HEK293 (cell line): ENCODE measurements around the gene THY1.

Experiments used
- CTCF ChIA-PET: fragments of 350-600 bp; formaldehyde crosslinking; extraction: SDS; loops from one replicate; lab custom pipeline; 2021; ENCODE audit warnings: antibody characterized with exemption; lab: Yijun Ruan, JAX
- POLR2A ChIA-PET: fragments of 300-600 bp; formaldehyde crosslinking; extraction: SDS; loops from one replicate; lab custom pipeline; 2020; ENCODE audit warnings: antibody characterized with exemption, inconsistent platforms; lab: Yijun Ruan, JAX
- H3K27ac ChIP-seq: fragments of 200-500 bp; sonication (Bioruptor generic); 2 replicates; pipeline ENCODE4 v1.5.1; 2014; ENCODE audit warnings: low read depth, low read length, control low read depth, inconsistent platforms; ENCODE audit errors: extremely low read depth
- H3K36me3 ChIP-seq, 2 experiments: fragments of 200-500 bp in 1 of 2; sonication (Bioruptor generic) in 1 of 2; 1 replicate in 1 of 2; 2 replicates in 1 of 2; pipeline ENCODE4 v1.5.1; 2014 to 2017; ENCODE audit warnings: inconsistent platforms in 2 of 2, low read length in 2 of 2; ENCODE audit not compliant: control insufficient read depth in 2 of 2, insufficient read depth in 1 of 2
- H3K4me1 ChIP-seq: fragments of 200-500 bp; sonication (Bioruptor generic); 2 replicates; pipeline ENCODE4 v1.5.1; 2014; ENCODE audit warnings: mild to moderate bottlenecking, low read length, inconsistent platforms; ENCODE audit not compliant: control insufficient read depth, insufficient read depth
- H3K4me3 ChIP-seq: 2 replicates; pipeline ENCODE4 v1.5.1; 2011; ENCODE audit warnings: low read depth, mild to moderate bottlenecking, control low read depth, low read length, moderate library complexity
- H3K9me3 ChIP-seq: fragments of 200-500 bp; sonication (Bioruptor generic); 2 replicates; pipeline ENCODE4 v1.5.1; 2014; ENCODE audit warnings: low read depth, low read length, inconsistent platforms; ENCODE audit not compliant: control insufficient read depth, insufficient read depth
- KLF10 ChIP-seq: fragments of 450-650 bp; IDR thresholded peaks from 2 replicates; pipeline ENCODE4 v1.5.1; 2018; ENCODE audit warnings: missing biosample characterization, mild to moderate bottlenecking, missing genetic modification characterization
- ZBTB20 ChIP-seq: fragments of 450-650 bp; formaldehyde crosslinking; IDR thresholded peaks from 2 replicates; pipeline ENCODE4 v1.5.1; 2016; ENCODE audit warnings: missing biosample characterization, missing genetic modification characterization
- ZBTB8A ChIP-seq: fragments of 450-650 bp; formaldehyde crosslinking; IDR thresholded peaks from 2 replicates; pipeline ENCODE4 v1.5.1; 2016; ENCODE audit warnings: missing biosample characterization, missing genetic modification characterization
- ZNF354C ChIP-seq: fragments of 450-650 bp; formaldehyde crosslinking; IDR thresholded peaks from 2 replicates; pipeline ENCODE4 v1.5.1; 2016; ENCODE audit warnings: missing biosample characterization, missing genetic modification characterization, low read depth, borderline replicate concordance
- ZNF391 ChIP-seq: fragments of 450-650 bp; formaldehyde crosslinking; IDR thresholded peaks from 2 replicates; pipeline ENCODE4 v1.5.1; 2016; ENCODE audit warnings: low read depth, missing biosample characterization, missing genetic modification characterization, borderline replicate concordance
- ZNF473 ChIP-seq: fragments of 450-650 bp; formaldehyde crosslinking; IDR thresholded peaks from 2 replicates; pipeline ENCODE4 v1.5.1; 2017; ENCODE audit warnings: missing biosample characterization, missing genetic modification characterization
- ZNF544 ChIP-seq: fragments of 450-650 bp; formaldehyde crosslinking; IDR thresholded peaks from 2 replicates; pipeline ENCODE4 v1.5.0; 2017; ENCODE audit warnings: missing biosample characterization, missing genetic modification characterization
- ZNF585B ChIP-seq: fragments of 450-650 bp; formaldehyde crosslinking; IDR thresholded peaks from 2 replicates; pipeline ENCODE4 v1.5.1; 2016; ENCODE audit warnings: missing biosample characterization, missing genetic modification characterization
- ZNF610 ChIP-seq: fragments of 450-650 bp; formaldehyde crosslinking; IDR thresholded peaks from 2 replicates; pipeline ENCODE4 v1.5.1; 2016; ENCODE audit warnings: missing biosample characterization, missing genetic modification characterization, borderline replicate concordance
- ZNF626 ChIP-seq: fragments of 450-650 bp; sonication (Bioruptor Pico); formaldehyde crosslinking; IDR thresholded peaks from 2 replicates; pipeline ENCODE4 v1.5.1; 2018; ENCODE audit warnings: missing biosample characterization, missing genetic modification characterization, inconsistent platforms
- ZNF654 ChIP-seq: fragments of 450-650 bp; formaldehyde crosslinking; IDR thresholded peaks from 2 replicates; pipeline ENCODE4 v1.5.1; 2016; ENCODE audit warnings: low read depth, missing biosample characterization, missing genetic modification characterization
- ZNF660 ChIP-seq: fragments of 450-650 bp; IDR thresholded peaks from 2 replicates; pipeline ENCODE4 v1.5.1; 2018; ENCODE audit warnings: missing biosample characterization, mild to moderate bottlenecking, missing genetic modification characterization
- ZNF791 ChIP-seq: fragments of 450-650 bp; formaldehyde crosslinking; IDR thresholded peaks from 2 replicates; pipeline ENCODE4 v1.5.1; 2016; ENCODE audit warnings: missing biosample characterization, missing genetic modification characterization
- ZSCAN16 ChIP-seq: fragments of 450-650 bp; formaldehyde crosslinking; IDR thresholded peaks from 2 replicates; pipeline ENCODE4 v1.5.1; 2016; ENCODE audit warnings: missing biosample characterization, missing genetic modification characterization
- TF ChIP-seq, protein P1 (sequence below): fragments of 450-650 bp; formaldehyde crosslinking; IDR thresholded peaks from 2 replicates; pipeline ENCODE4 v1.5.1; 2016; ENCODE audit warnings: missing biosample characterization, missing genetic modification characterization
- TF ChIP-seq, protein P2 (sequence below): fragments of 450-650 bp; formaldehyde crosslinking; IDR thresholded peaks from 2 replicates; pipeline ENCODE4 v1.5.1; 2016; ENCODE audit warnings: missing biosample characterization, missing genetic modification characterization
- TF ChIP-seq, protein P3 (sequence below): fragments of 450-650 bp; IDR thresholded peaks from 2 replicates; pipeline ENCODE4 v1.5.1; 2018; ENCODE audit warnings: missing biosample characterization, missing genetic modification characterization
- TF ChIP-seq, protein P4 (sequence below): fragments of 450-650 bp; formaldehyde crosslinking; IDR thresholded peaks from 2 replicates; pipeline ENCODE4 v1.5.1; 2016; ENCODE audit warnings: missing biosample characterization, missing genetic modification characterization, low read depth
- TF ChIP-seq, protein P5 (sequence below): fragments of 450-650 bp; formaldehyde crosslinking; IDR thresholded peaks from 2 replicates; pipeline ENCODE4 v1.5.1; 2016; ENCODE audit warnings: missing biosample characterization, missing genetic modification characterization
- TF ChIP-seq, protein P6 (sequence below): fragments of 450-650 bp; formaldehyde crosslinking; IDR thresholded peaks from 2 replicates; pipeline ENCODE4 v1.5.0; 2017; ENCODE audit warnings: missing biosample characterization, missing genetic modification characterization, borderline replicate concordance
- TF ChIP-seq, protein P7 (sequence below): fragments of 450-650 bp; formaldehyde crosslinking; IDR thresholded peaks from 2 replicates; pipeline ENCODE4 v1.5.1; 2017; ENCODE audit warnings: missing biosample characterization, missing genetic modification characterization

The THY1 gene

DNA sequence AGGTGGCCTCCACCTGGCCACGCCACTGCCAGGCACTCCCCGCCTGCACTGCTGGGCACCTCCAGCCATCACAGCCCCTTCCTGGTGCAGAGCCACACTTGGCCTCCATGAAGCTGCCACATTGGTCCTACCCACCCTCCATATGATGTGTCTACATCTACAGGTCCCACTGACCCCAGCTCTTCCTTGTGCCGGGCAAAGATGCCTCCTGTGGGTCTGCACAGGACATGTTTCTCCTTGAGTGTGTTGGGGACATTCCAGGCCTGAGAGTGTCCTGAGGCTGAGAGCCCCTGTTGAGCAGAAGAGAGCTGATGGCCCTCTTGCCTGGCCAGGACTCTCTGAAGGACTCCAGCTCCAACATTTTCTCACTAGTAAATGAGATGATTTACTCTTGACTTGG, 7.5 kb downstream of the THY1 start:
- no peak overlapping the region for H3K4me3 ChIP-seq
- ChIA-PET CTCF (interaction anchor here (0.7 kb wide), 1 partner anchor 1215 kb away, joined by 3 read pairs; no protein-coding TSS in a partner anchor), POLR2A (interaction anchor here (0.5 kb wide), 1 partner anchor 301 kb away, joined by 3 read pairs; no protein-coding TSS in a partner anchor)
- H3K9me3 ChIP-seq = no peaks in the 10 kb centered on the region
- H3K4me1 ChIP-seq = no peaks in the 10 kb centered on the region
- no peak overlapping the region for H3K27ac ChIP-seq
- no peak for TF ChIP-seq ZNF626
- TF ChIP-seq, protein P1, sequence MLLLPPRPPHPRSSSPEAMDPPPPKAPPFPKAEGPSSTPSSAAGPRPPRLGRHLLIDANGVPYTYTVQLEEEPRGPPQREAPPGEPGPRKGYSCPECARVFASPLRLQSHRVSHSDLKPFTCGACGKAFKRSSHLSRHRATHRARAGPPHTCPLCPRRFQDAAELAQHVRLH = no peak
- TF ChIP-seq, protein P2, sequence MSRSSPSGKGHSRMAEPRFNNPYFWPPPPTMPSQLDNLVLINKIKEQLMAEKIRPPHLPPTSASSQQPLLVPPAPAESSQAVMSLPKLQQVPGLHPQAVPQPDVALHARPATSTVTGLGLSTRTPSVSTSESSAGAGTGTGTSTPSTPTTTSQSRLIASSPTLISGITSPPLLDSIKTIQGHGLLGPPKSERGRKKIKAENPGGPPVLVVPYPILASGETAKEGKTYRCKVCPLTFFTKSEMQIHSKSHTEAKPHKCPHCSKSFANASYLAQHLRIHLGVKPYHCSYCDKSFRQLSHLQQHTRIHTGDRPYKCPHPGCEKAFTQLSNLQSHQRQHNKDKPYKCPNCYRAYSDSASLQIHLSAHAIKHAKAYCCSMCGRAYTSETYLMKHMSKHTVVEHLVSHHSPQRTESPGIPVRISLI = no peak
- no peak for TF ChIP-seq ZSCAN16
- no peak for TF ChIP-seq ZNF610 (tag by site-specific recombination)
- no peak for TF ChIP-seq ZNF585B
- TF ChIP-seq ZNF660 (tag by site-specific recombination) = no peak
- TF ChIP-seq ZNF391 (tag by site-specific recombination) = no peak
- TF ChIP-seq ZNF354C (tag by site-specific recombination) = no peak
- TF ChIP-seq, protein P3, sequence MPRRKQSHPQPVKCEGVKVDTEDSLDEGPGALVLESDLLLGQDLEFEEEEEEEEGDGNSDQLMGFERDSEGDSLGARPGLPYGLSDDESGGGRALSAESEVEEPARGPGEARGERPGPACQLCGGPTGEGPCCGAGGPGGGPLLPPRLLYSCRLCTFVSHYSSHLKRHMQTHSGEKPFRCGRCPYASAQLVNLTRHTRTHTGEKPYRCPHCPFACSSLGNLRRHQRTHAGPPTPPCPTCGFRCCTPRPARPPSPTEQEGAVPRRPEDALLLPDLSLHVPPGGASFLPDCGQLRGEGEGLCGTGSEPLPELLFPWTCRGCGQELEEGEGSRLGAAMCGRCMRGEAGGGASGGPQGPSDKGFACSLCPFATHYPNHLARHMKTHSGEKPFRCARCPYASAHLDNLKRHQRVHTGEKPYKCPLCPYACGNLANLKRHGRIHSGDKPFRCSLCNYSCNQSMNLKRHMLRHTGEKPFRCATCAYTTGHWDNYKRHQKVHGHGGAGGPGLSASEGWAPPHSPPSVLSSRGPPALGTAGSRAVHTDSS (tag by site-specific recombination) = no peak
- TF ChIP-seq, protein P4, sequence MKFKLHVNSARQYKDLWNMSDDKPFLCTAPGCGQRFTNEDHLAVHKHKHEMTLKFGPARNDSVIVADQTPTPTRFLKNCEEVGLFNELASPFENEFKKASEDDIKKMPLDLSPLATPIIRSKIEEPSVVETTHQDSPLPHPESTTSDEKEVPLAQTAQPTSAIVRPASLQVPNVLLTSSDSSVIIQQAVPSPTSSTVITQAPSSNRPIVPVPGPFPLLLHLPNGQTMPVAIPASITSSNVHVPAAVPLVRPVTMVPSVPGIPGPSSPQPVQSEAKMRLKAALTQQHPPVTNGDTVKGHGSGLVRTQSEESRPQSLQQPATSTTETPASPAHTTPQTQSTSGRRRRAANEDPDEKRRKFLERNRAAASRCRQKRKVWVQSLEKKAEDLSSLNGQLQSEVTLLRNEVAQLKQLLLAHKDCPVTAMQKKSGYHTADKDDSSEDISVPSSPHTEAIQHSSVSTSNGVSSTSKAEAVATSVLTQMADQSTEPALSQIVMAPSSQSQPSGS = no peak
- TF ChIP-seq, protein P5, sequence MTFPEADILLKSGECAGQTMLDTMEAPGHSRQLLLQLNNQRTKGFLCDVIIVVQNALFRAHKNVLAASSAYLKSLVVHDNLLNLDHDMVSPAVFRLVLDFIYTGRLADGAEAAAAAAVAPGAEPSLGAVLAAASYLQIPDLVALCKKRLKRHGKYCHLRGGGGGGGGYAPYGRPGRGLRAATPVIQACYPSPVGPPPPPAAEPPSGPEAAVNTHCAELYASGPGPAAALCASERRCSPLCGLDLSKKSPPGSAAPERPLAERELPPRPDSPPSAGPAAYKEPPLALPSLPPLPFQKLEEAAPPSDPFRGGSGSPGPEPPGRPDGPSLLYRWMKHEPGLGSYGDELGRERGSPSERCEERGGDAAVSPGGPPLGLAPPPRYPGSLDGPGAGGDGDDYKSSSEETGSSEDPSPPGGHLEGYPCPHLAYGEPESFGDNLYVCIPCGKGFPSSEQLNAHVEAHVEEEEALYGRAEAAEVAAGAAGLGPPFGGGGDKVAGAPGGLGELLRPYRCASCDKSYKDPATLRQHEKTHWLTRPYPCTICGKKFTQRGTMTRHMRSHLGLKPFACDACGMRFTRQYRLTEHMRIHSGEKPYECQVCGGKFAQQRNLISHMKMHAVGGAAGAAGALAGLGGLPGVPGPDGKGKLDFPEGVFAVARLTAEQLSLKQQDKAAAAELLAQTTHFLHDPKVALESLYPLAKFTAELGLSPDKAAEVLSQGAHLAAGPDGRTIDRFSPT (tag by site-specific recombination) = no peak
- no peak for TF ChIP-seq ZBTB20 (tag by site-specific recombination)
- TF ChIP-seq, protein P6, sequence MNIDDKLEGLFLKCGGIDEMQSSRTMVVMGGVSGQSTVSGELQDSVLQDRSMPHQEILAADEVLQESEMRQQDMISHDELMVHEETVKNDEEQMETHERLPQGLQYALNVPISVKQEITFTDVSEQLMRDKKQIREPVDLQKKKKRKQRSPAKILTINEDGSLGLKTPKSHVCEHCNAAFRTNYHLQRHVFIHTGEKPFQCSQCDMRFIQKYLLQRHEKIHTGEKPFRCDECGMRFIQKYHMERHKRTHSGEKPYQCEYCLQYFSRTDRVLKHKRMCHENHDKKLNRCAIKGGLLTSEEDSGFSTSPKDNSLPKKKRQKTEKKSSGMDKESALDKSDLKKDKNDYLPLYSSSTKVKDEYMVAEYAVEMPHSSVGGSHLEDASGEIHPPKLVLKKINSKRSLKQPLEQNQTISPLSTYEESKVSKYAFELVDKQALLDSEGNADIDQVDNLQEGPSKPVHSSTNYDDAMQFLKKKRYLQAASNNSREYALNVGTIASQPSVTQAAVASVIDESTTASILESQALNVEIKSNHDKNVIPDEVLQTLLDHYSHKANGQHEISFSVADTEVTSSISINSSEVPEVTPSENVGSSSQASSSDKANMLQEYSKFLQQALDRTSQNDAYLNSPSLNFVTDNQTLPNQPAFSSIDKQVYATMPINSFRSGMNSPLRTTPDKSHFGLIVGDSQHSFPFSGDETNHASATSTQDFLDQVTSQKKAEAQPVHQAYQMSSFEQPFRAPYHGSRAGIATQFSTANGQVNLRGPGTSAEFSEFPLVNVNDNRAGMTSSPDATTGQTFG (tag by site-specific recombination) = no peak
- no peak for TF ChIP-seq ZNF654
- no peaks in the 10 kb centered on the region for H3K36me3 ChIP-seq

DNA sequence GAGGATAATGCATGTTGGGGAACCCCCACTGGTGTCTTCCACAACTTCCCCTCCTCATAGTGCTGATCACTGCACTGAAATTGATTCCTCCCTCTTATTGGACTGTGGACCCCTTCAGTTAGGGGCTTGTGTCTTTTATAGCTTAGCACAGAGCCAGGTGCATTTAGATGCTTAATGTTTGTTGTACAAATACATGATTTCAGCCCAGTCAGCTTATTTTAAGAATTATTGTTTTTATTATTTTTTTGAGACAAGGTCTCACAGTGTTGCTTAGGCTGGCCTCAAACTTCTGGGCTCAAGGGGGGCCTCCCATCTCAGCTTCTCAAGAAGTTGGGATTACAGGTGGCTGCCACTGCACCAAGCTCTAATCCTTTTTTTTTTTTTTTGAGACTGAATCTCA, 8.2 kb downstream of the THY1 start:
- ChIA-PET CTCF (interaction anchor here (0.6 to 1.2 kb wide), 2 partner anchors 64 to 77 kb away, joined by 3 read pairs; no protein-coding TSS in a partner anchor), POLR2A (no interaction called here)
- Histone ChIP-seq H3K4me3 (no peak overlapping the region), H3K4me1 (no peaks in the 10 kb centered on the region), H3K27ac (no peak overlapping the region), H3K36me3 (no peaks in the 10 kb centered on the region), H3K9me3 (no peaks in the 10 kb centered on the region)
- TF ChIP-seq, protein P7, sequence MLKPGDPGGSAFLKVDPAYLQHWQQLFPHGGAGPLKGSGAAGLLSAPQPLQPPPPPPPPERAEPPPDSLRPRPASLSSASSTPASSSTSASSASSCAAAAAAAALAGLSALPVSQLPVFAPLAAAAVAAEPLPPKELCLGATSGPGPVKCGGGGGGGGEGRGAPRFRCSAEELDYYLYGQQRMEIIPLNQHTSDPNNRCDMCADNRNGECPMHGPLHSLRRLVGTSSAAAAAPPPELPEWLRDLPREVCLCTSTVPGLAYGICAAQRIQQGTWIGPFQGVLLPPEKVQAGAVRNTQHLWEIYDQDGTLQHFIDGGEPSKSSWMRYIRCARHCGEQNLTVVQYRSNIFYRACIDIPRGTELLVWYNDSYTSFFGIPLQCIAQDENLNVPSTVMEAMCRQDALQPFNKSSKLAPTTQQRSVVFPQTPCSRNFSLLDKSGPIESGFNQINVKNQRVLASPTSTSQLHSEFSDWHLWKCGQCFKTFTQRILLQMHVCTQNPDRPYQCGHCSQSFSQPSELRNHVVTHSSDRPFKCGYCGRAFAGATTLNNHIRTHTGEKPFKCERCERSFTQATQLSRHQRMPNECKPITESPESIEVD = no peak
- TF ChIP-seq ZNF473 (tag by site-specific recombination) (no peak), ZNF791 (tag by site-specific recombination) (no peak), ZNF544 (tag by site-specific recombination) (no peak), ZBTB8A (tag by site-specific recombination) (no peak), KLF10 (tag by site-specific recombination) (no peak)
